CD8-positive, alpha-beta memory T cell (primary cell): ENCODE results near the gene RASAL2. TPM values are rescaled to one million over a fixed set of nuclear protein-coding genes. Genes with fewer than 3 reads are reported as not detected.
A peak's percentile ranks its signal among the peaks of the same experiment; 100 is the strongest.

ENCODE experiments used
- CTCF ChIA-PET: fragments of 350-600 bp; sonication (Branson Sonifier 250); formaldehyde crosslinking; loops from one replicate; lab custom pipeline; 2021; ENCODE audit warnings: antibody characterized with exemption; lab: Charles Lee
- POLR2A ChIA-PET: fragments of 350-600 bp; sonication (Branson Sonifier 250); formaldehyde crosslinking; loops from one replicate; lab custom pipeline; 2021; ENCODE audit warnings: antibody characterized with exemption; lab: Charles Lee
- DNase-seq, 5 donors: peaks; one replicate each; pipeline versions ENCODE4 v3.0.0 to v3.0.0-alpha.2; 2020 to 2022; ENCODE audit warnings: mixed read lengths in 1 of 5
- H3K27ac ChIP-seq: one replicate; pipeline ENCODE4 v1.7.0; 2013; ENCODE audit warnings: low read depth, mild to moderate bottlenecking, low read length, moderate library complexity
- H3K27me3 ChIP-seq: 2 replicates; pipeline ENCODE4 v1.7.0; 2013; ENCODE audit warnings: low read length, mild to moderate bottlenecking; ENCODE audit not compliant: insufficient read depth, poor library complexity, severe bottlenecking
- H3K36me3 ChIP-seq: 2 replicates; pipeline ENCODE4 v1.7.0; 2013; ENCODE audit warnings: mild to moderate bottlenecking, low read length, moderate library complexity; ENCODE audit not compliant: insufficient read depth
- H3K4me1 ChIP-seq: 2 replicates; pipeline ENCODE4 v1.7.0; 2013; ENCODE audit warnings: mild to moderate bottlenecking, low read length, moderate library complexity; ENCODE audit not compliant: insufficient read depth
- H3K4me3 ChIP-seq: 2 replicates; pipeline ENCODE4 v1.7.0; 2013; ENCODE audit warnings: mild to moderate bottlenecking, low read length
- H3K9me3 ChIP-seq: 2 replicates; pipeline ENCODE4 v1.7.0; 2013; ENCODE audit warnings: mild to moderate bottlenecking, low read length
- H3K27ac Mint-ChIP-seq, 8 donors: one replicate each; pipeline ENCODE4 v1.8.0; 2020 to 2021; ENCODE audit warnings: mixed read lengths in 8 of 8, mild to moderate bottlenecking in 6 of 8, inconsistent platforms in 3 of 8, moderate library complexity in 3 of 8
- H3K27me3 Mint-ChIP-seq, 2 donors: one replicate each; pipeline ENCODE4 v1.8.0; 2020 to 2021; ENCODE audit warnings: mixed read lengths in 2 of 2, mild to moderate bottlenecking in 1 of 2, moderate library complexity in 1 of 2
- H3K36me3 Mint-ChIP-seq, 3 donors: one replicate each; pipeline ENCODE4 v1.8.0; 2020 to 2021; ENCODE audit warnings: mixed read lengths in 3 of 3, inconsistent platforms in 1 of 3, mild to moderate bottlenecking in 1 of 3
- H3K4me1 Mint-ChIP-seq, 3 donors: one replicate each; pipeline ENCODE4 v1.8.0; 2020 to 2021; ENCODE audit warnings: mixed read lengths in 3 of 3, inconsistent platforms in 1 of 3, mild to moderate bottlenecking in 1 of 3
- H3K4me3 Mint-ChIP-seq, 7 donors: one replicate each; pipeline ENCODE4 v1.8.0; 2020 to 2021; ENCODE audit warnings: mixed read lengths in 7 of 7, mild to moderate bottlenecking in 6 of 7, moderate library complexity in 4 of 7, inconsistent platforms in 2 of 7
- H3K9me3 Mint-ChIP-seq, 5 donors: one replicate each; pipeline ENCODE4 v1.8.0; 2020 to 2022; ENCODE audit warnings: mixed read lengths in 5 of 5, mild to moderate bottlenecking in 3 of 5, moderate library complexity in 2 of 5, inconsistent platforms in 1 of 5
- polyA plus RNA-seq: library from polyadenylated mRNA; unstranded; fragments of 300-500 nt; fragmentation: Illumina TruSeq; gene quantifications from one replicate; pipeline ENCODE4 v1.2.3, GENCODE V29; 2021
- total RNA-seq, 2 experiments: library from RNA; stranded (reverse); gene quantifications; one replicate each; pipeline ENCODE4 v1.2.3, GENCODE V29; 2021

RASAL2 gene
- total and polyA plus RNA-seq, 3 experiments from 2014 or later, result 0.04 to 0.07 TPM; not detected in 1

DNA sequence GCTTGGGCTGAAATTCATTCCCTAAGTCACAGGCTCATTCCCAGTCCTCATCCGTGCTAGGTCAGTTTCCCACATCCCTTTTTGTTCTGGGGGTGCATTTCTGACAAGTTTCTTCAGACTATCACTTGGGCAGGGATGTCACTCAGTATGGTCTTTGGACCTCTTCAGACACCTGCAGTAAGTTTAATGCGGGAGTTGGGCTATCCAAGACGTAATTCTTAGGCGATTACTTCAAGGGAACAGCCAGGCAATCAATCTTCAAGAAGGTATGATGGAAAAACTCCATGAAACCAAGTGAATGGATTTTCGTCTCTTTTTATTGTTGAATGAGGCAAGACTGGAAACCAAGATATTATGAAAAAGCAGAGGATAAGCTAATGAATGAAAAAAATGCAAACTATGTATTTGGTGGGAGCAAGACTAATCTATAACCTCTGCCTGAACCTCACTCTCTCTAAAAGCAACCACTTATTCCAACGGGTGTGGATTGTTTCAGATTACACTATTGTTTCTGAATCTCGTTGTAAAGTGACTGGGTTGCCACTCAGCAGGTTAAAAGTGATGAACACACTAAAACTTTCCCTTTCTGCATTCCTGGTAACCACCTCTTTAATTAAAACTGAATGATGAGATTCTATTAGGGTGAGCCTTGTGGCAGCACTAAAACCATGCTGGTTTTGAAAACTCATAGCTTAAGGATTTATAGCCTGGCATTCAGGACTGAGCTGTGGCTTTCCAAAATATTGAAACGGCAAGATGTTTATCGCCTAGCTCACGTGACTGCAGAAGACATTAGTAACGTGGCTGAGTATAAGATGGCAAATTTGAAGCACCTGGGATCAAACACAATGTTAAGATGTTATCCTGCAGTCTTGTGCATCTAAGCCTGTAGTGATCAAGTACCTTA is 1.1 kb downstream of the RASAL2 start:
- POLR2A ChIA-PET, result no interaction called here
- no peak for DNase-seq
- Mint-ChIP-seq H3K9me3 (peaks cover 0 to 23% (median 14%) of the 10 kb centered on the region in 5 donors), H3K4me1 (peaks cover 7 to 16% (median 9%) of the 10 kb centered on the region in 3 donors), H3K36me3 (no peaks in the 10 kb centered on the region), H3K27ac (no peak overlapping the region), H3K27me3 (peaks cover 23 to 64% of the 10 kb centered on the region in 2 donors), H3K4me3 (peak overlapping the region in 3 of 7 donors; percentile 25 to 80 (median 57))
- Histone ChIP-seq H3K9me3 (no peaks in the 10 kb centered on the region), H3K27me3 (no peaks in the 10 kb centered on the region), H3K27ac (no peak overlapping the region), H3K4me1 (peaks cover 3% of the 10 kb centered on the region), H3K4me3 (no peak overlapping the region), H3K36me3 (no peaks in the 10 kb centered on the region)
- CTCF ChIA-PET, result no interaction called here

DNA sequence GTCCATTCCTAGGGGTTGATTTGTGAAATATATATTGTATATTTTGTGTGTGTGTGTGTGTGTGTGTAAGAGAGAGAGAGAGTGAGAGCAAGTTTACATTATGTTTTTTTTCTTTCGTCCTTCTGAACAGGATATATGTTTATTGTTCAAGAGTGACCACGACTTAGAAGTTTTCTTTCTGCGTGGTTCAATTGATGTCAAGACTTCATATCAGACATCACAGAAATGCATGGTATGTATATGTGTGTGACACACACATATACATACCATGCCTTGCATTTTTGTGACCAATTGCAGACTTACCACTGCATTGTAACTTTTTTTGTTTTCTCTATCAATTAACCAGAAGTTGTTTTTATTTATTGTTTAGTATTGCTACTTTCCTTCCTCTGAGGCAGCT is 2.5 kb downstream of the RASAL2 start:
- H3K36me3 ChIP-seq, result no peaks in the 10 kb centered on the region
- Mint-ChIP-seq H3K27ac (no peak overlapping the region), H3K4me1 (peaks cover 7 to 16% (median 9%) of the 10 kb centered on the region in 3 donors), H3K36me3 (no peaks in the 10 kb centered on the region), H3K4me3 (no peak overlapping the region), H3K27me3 (peaks cover 22 to 54% of the 10 kb centered on the region in 2 donors), H3K9me3 (peaks cover 0 to 18% (median 14%) of the 10 kb centered on the region in 5 donors)
- no peak overlapping the region for H3K27ac ChIP-seq
- CTCF ChIA-PET, result no interaction called here
- H3K27me3 ChIP-seq, result no peaks in the 10 kb centered on the region
- POLR2A ChIA-PET, result no interaction called here
- H3K9me3 ChIP-seq, result no peaks in the 10 kb centered on the region
- H3K4me3 ChIP-seq, result no peak overlapping the region
- no peak for DNase-seq
- H3K4me1 ChIP-seq, result peaks cover 3% of the 10 kb centered on the region

DNA sequence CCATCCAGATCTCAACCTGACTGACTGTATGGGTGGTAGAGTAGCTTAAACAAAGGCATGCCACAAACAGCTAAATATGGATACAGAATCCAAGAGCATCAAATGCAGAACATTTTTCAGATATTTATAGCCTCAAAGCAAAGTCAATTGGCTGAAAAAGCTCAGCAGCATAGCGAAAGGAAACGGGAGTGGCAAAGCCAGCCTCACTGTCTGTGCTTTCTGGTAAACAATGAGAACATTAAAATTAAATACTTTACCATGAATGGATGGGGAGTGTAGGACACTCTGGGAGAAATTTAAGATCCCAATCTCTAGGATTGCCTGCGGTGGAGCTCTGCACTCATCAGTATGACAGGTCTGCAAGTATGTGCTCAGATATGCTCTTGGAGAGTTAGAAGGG is 4.4 kb downstream of the RASAL2 start:
- Histone ChIP-seq H3K27ac (no peak overlapping the region), H3K9me3 (no peaks in the 10 kb centered on the region), H3K4me1 (peaks cover under 1% of the 10 kb centered on the region), H3K36me3 (no peaks in the 10 kb centered on the region), H3K4me3 (no peak overlapping the region), H3K27me3 (no peaks in the 10 kb centered on the region)
- ChIA-PET POLR2A (no interaction called here), CTCF (no interaction called here)
- Mint-ChIP-seq H3K27me3 (peaks cover 3 to 37% of the 10 kb centered on the region in 2 donors), H3K36me3 (no peaks in the 10 kb centered on the region), H3K27ac (no peak overlapping the region), H3K4me1 (peaks cover under 1 to 7% (median 3%) of the 10 kb centered on the region in 3 donors), H3K4me3 (no peak overlapping the region), H3K9me3 (peaks cover 0 to 11% (median 5%) of the 10 kb centered on the region in 5 donors)
- DNase-seq, result no peak

DNA sequence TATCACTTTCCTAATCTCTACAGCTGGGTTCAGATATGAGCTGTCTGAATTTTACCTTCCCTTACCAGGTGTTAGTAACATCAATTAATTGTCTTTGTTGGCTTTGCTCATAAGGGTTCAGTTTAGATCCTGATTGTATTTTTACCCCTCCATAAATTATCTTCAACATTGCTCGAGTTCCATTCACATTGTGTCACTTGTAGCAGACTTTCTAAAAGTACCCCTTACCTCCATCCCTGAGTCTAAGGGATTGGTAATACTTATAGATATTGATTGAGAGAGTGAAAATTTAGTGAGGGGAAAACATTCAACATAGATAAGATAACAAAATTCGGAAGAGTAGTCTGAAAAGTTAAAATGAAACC is 7.3 kb downstream of the RASAL2 start:
- H3K4me1 Mint-ChIP-seq, result no peaks in the 10 kb centered on the region

GRCh38 chr1:178101654-178102053 is 7.8 kb downstream of the RASAL2 start:
- POLR2A ChIA-PET, result no interaction called here
- no peaks in the 10 kb centered on the region for H3K4me1 Mint-ChIP-seq
- Histone ChIP-seq H3K27me3 (no peaks in the 10 kb centered on the region), H3K4me3 (no peak overlapping the region), H3K36me3 (no peaks in the 10 kb centered on the region), H3K9me3 (no peaks in the 10 kb centered on the region), H3K4me1 (no peaks in the 10 kb centered on the region), H3K27ac (no peak overlapping the region)
- no peaks in the 10 kb centered on the region for H3K36me3 Mint-ChIP-seq
- H3K4me3 Mint-ChIP-seq, result no peak overlapping the region
- no peak for DNase-seq
- CTCF ChIA-PET, result interaction anchor here (0.9 kb wide), 1 partner anchor 26 kb away, joined by 3 read pairs; no protein-coding TSS in a partner anchor
- H3K9me3 Mint-ChIP-seq, result peaks cover 0 to 8% (median 3%) of the 10 kb centered on the region in 5 donors
- H3K27me3 Mint-ChIP-seq, result peaks cover 2 to 12% of the 10 kb centered on the region in 2 donors
- no peak overlapping the region for H3K27ac Mint-ChIP-seq

More for the DNA sequence above, 7.3 kb downstream of the RASAL2 start:
- Mint-ChIP-seq H3K27me3 (peaks cover 2 to 16% of the 10 kb centered on the region in 2 donors), H3K27ac (no peak overlapping the region), H3K4me3 (no peak overlapping the region), H3K36me3 (no peaks in the 10 kb centered on the region), H3K9me3 (peaks cover 0 to 8% (median 3%) of the 10 kb centered on the region in 5 donors)
- H3K27ac ChIP-seq, result no peak overlapping the region
- no peak overlapping the region for H3K4me3 ChIP-seq
- ChIA-PET POLR2A (no interaction called here), CTCF (interaction anchor here (0.9 kb wide), 1 partner anchor 26 kb away, joined by 3 read pairs; no protein-coding TSS in a partner anchor)
- no peak for DNase-seq
- no peaks in the 10 kb centered on the region for H3K4me1 ChIP-seq
- no peaks in the 10 kb centered on the region for H3K9me3 ChIP-seq
- H3K36me3 ChIP-seq, result no peaks in the 10 kb centered on the region
- H3K27me3 ChIP-seq, result no peaks in the 10 kb centered on the region

DNA sequence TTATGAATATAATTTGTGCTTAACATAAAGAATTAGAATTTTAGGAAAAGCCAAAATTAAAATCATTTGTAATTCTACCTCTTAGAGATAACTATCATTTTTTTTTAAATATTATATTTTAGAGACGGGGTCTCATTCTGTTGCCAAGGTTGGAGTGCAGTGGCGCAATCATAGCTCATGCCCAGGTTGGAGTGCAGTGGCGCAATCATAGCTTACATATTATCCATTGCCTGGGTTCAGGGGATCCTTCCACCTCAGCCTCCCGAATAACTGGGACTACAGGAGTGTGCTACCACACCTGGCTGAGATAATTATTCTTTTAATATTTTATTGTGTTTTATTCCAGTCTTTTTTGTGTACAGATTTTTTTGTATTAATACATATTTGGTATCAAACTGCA is 8.3 kb downstream of the RASAL2 start:
- H3K36me3 ChIP-seq, result no peaks in the 10 kb centered on the region
- ChIA-PET POLR2A (no interaction called here), CTCF (interaction anchor here (0.9 kb wide), 1 partner anchor 27 kb away, joined by 3 read pairs; no protein-coding TSS in a partner anchor)

GRCh38 chr1:178107823-178108222 is 13.9 kb downstream of the RASAL2 start:
- no peak for DNase-seq
- POLR2A ChIA-PET, result no interaction called here
- Histone ChIP-seq H3K27ac (no peak overlapping the region), H3K4me1 (no peaks in the 10 kb centered on the region), H3K9me3 (no peaks in the 10 kb centered on the region), H3K27me3 (no peaks in the 10 kb centered on the region), H3K4me3 (no peak overlapping the region), H3K36me3 (no peaks in the 10 kb centered on the region)
- Mint-ChIP-seq H3K9me3 (peaks cover 0 to 8% (median 0%) of the 10 kb centered on the region in 5 donors), H3K27me3 (no peaks in the 10 kb centered on the region), H3K4me1 (no peaks in the 10 kb centered on the region), H3K4me3 (no peak overlapping the region), H3K36me3 (no peaks in the 10 kb centered on the region), H3K27ac (no peak overlapping the region)
- CTCF ChIA-PET, result no interaction called here

More for the DNA sequence above, 8.3 kb downstream of the RASAL2 start:
- Mint-ChIP-seq H3K27me3 (peaks cover 2 to 7% of the 10 kb centered on the region in 2 donors), H3K36me3 (no peaks in the 10 kb centered on the region), H3K4me1 (no peaks in the 10 kb centered on the region), H3K9me3 (peaks cover 0 to 8% (median 3%) of the 10 kb centered on the region in 5 donors), H3K27ac (no peak overlapping the region), H3K4me3 (no peak overlapping the region)
- Histone ChIP-seq H3K27ac (no peak overlapping the region), H3K4me1 (no peaks in the 10 kb centered on the region), H3K27me3 (no peaks in the 10 kb centered on the region), H3K9me3 (no peaks in the 10 kb centered on the region), H3K4me3 (no peak overlapping the region)
- no peak for DNase-seq
